ENCODE results near the gene DDX17. TPM values are rescaled to one million over a fixed set of nuclear protein-coding genes. Genes with fewer than 3 reads are reported as not detected.

DDX17 gene
- total and polyA plus RNA-seq, 2 of the 8 experiments (the other 6 are each of a cell fraction or from before 2014, with no cell fraction given) = 437 to 441 TPM

GRCh38 chr22:38451404-38451803 lies 54.7 kb downstream of the DDX17 start:
- no peak for DNase-seq (ENCODE audit: low read depth in 1 of 2, low spot score in 2 of 2)

More at GRCh38 chr22:38451404-38451803, 54.7 kb downstream of the DDX17 start:
- H3K23ac ChIP-seq (ENCODE audit: insufficient read length) = no peak overlapping the region
- no peak overlapping the region for H3K56ac ChIP-seq (replicated peaks; ENCODE audit: insufficient read length, low read depth, low read length)
- TF ChIP-seq POLR2A (IDR thresholded peaks at IDR 0.05; ENCODE audit: control extremely low read depth in 1 of 2, low read depth in 2 of 2, low read length in 2 of 2) (no peak), KDM1A (IDR thresholded peaks at IDR 0.05; ENCODE audit: borderline replicate concordance, low read length) (no peak), NRF1 (IDR thresholded peaks at IDR 0.05; ENCODE audit: low read depth, low read length) (no peak), EZH2 (IDR thresholded peaks at IDR 0.05; ENCODE audit: low read depth, low read length, severe bottlenecking) (no peak), TEAD4 (IDR thresholded peaks at IDR 0.05; ENCODE audit: low read depth, low read length) (no peak), CEBPB (IDR thresholded peaks at IDR 0.05; ENCODE audit: low read depth, low read length) (no peak)
- no peaks in the 10 kb centered on the region for H3K79me1 ChIP-seq (ENCODE audit: low read depth, low read length)
- peaks cover 0 to 18% (median 9%) of the 10 kb centered on the region in 4 experiments; a peak in 6 of 7 replicates for H3K4me1 ChIP-seq (replicated peaks in 1 of 4; ENCODE audit: control insufficient read depth in 3 of 4, insufficient read depth in 4 of 4, low read length in 3 of 4)
- ChIA-PET POLR2A (ENCODE audit: partially characterized antibody) (interaction anchor here (0.5 to 3.3 kb wide), 8 partner anchors 9 to 52 kb away, joined by 3 to 11 read pairs (median 4); partner anchors contain the start of gene KDELR3), CTCF (ENCODE audit: partially characterized antibody) (interaction anchor here (0.6 to 7.4 kb wide), 7 partner anchors 8 to 123 kb away, joined by 3 to 78 read pairs (median 4); partner anchors contain the start of gene DMC1)
- H3K18ac ChIP-seq (ENCODE audit: extremely low read depth, low read length) = no peak overlapping the region; the same call in 1 of the 2 replicates
- peaks cover 17% of the 10 kb centered on the region; the same call in 1 of the 2 replicates for H3K23me2 ChIP-seq (ENCODE audit: low read depth, low read length)
- H2AK5ac ChIP-seq (ENCODE audit: low read depth, low read length) = peak overlapping the region; percentile 53; the same call in 1 of the 2 replicates
- H2BK20ac ChIP-seq (ENCODE audit: low read length) = no peak overlapping the region
- peaks cover 15 to 32% (median 28%) of the 10 kb centered on the region in 4 experiments for H3K27me3 ChIP-seq (replicated peaks in 1 of 4; ENCODE audit: control insufficient read depth in 3 of 4, extremely low read depth in 1 of 4, insufficient read depth in 3 of 4, low read length in 3 of 4)
- no peak overlapping the region for H2AFZ ChIP-seq (ENCODE audit: low read length)
- H3K4me3 ChIP-seq (ENCODE audit: extremely low read depth in 1 of 4, insufficient read depth in 2 of 4, low read depth in 3 of 4, low read length in 4 of 4) = no peak overlapping the region
- H3K9me3 ChIP-seq (ENCODE audit: insufficient read depth in 2 of 2, low read depth in 1 of 2, low read length in 1 of 2) = no peaks in the 10 kb centered on the region
- H3K4ac ChIP-seq (replicated peaks; ENCODE audit: insufficient read length, low read depth, low read length) = no peak overlapping the region
- no peak for FAIRE-seq
- H4K91ac ChIP-seq (replicated peaks; ENCODE audit: insufficient read length, low read length) = peak overlapping the region; percentile 80
- 94% methylated on average over 2 of the region's 2 CpGs; no CpG with 5 or more reads in 1 of the 2 experiments for WGBS, 2 experiments (ENCODE audit: extremely low coverage in 1 of 2, insufficient coverage in 1 of 2, insufficient read length in 1 of 2, insufficient replicate concordance in 2 of 2, low coverage in 1 of 2, low lambda C conversion rate in 2 of 2, missing lambda C conversion rate in 1 of 2)
- 0 out of 2 replicates have a peak overlapping the region, but pooled peaks have one; percentile 61 for H2BK15ac ChIP-seq (ENCODE audit: low read length)
- H3K14ac ChIP-seq (ENCODE audit: insufficient read length) = no peak overlapping the region
- no peak overlapping the region for H4K8ac ChIP-seq (ENCODE audit: extremely low read depth, insufficient read depth, low read length)
- peaks cover 5 to 10% of the 10 kb centered on the region in 2 experiments for H4K20me1 ChIP-seq (replicated peaks in 1 of 2; ENCODE audit: control insufficient read depth in 1 of 2, insufficient read depth in 2 of 2, low read length in 2 of 2)
- no peak overlapping the region for H3K4me2 ChIP-seq (ENCODE audit: insufficient read depth in 1 of 2, low read depth in 2 of 2, low read length in 2 of 2)
- no peak overlapping the region for H4K5ac ChIP-seq (ENCODE audit: insufficient read length, low read depth, low read length)
- no peak overlapping the region for H3K27ac ChIP-seq (ENCODE audit: low read depth, low read length)
- H2BK5ac ChIP-seq (ENCODE audit: low read depth, low read length) = no peak overlapping the region; the same call in 1 of the 2 replicates
- no peaks in the 10 kb centered on the region for H3K79me2 ChIP-seq (ENCODE audit: control insufficient read depth in 1 of 2, insufficient read depth in 2 of 2, low read length in 2 of 2)
- no peaks in the 10 kb centered on the region; a peak in 1 of 8 replicates for H3K36me3 ChIP-seq (ENCODE audit: control insufficient read depth in 2 of 4, insufficient read depth in 4 of 4, low read length in 3 of 4)
- no peak overlapping the region for H3K9ac ChIP-seq (replicated peaks in 1 of 4; ENCODE audit: extremely low read depth in 1 of 4, low read depth in 3 of 4, low read length in 3 of 4)
- H2BK120ac ChIP-seq (replicated peaks; ENCODE audit: low read depth, low read length) = peak overlapping the region; percentile 59
- H2BK12ac ChIP-seq (ENCODE audit: low read depth, low read length) = no peak overlapping the region
